KMS-11 (cell line): ENCODE data around the gene FASTKD2.

Source experiments
- H2AFZ ChIP-seq: fragments of 200-600 bp; sonication (generic); 2 replicates; pipeline ENCODE4 v1.6.1; 2016; ENCODE audit warnings: antibody characterized with exemption, mixed run types, low read depth
- H3K27ac ChIP-seq: fragments of 200-600 bp; sonication (generic); 2 replicates; pipeline ENCODE4 v1.6.1; 2016; ENCODE audit warnings: mild to moderate bottlenecking, mixed run types
- H3K27me3 ChIP-seq: fragments of 200-600 bp; sonication (generic); 2 replicates; pipeline ENCODE4 v1.6.1; 2017; ENCODE audit warnings: mild to moderate bottlenecking, low read depth, mixed run types, moderate library complexity; ENCODE audit not compliant: insufficient read depth
- H3K36me3 ChIP-seq: fragments of 200-600 bp; sonication (generic); 2 replicates; pipeline ENCODE4 v1.6.1; 2017; ENCODE audit warnings: mild to moderate bottlenecking, mixed run types; ENCODE audit not compliant: insufficient read depth
- H3K4me1 ChIP-seq: fragments of 200-600 bp; sonication (generic); 2 replicates; pipeline ENCODE4 v1.6.1; 2016; ENCODE audit warnings: mild to moderate bottlenecking, low read depth, mixed run types; ENCODE audit not compliant: poor library complexity, severe bottlenecking
- H3K4me2 ChIP-seq: fragments of 200-600 bp; sonication (generic); 2 replicates; pipeline ENCODE4 v1.7.0; 2016; ENCODE audit warnings: mild to moderate bottlenecking, mixed run types
- H3K4me3 ChIP-seq: fragments of 200-600 bp; sonication (generic); IDR thresholded peaks from 2 replicates; pipeline ENCODE4 v1.6.1; 2017; ENCODE audit warnings: low read depth, low read length, mixed read lengths; ENCODE audit not compliant: insufficient read depth
- H3K79me2 ChIP-seq: fragments of 200-600 bp; sonication (generic); 2 replicates; pipeline ENCODE4 v1.6.1; 2016; ENCODE audit warnings: low read depth, mixed run types; ENCODE audit not compliant: insufficient read depth
- H3K9ac ChIP-seq: fragments of 200-600 bp; sonication (generic); 2 replicates; pipeline ENCODE4 v1.6.1; 2016; ENCODE audit warnings: mild to moderate bottlenecking, mixed run types
- H4K20me1 ChIP-seq: fragments of 200-600 bp; sonication (generic); 2 replicates; pipeline ENCODE4 v1.6.1; 2016; ENCODE audit warnings: mild to moderate bottlenecking, mixed run types; ENCODE audit not compliant: insufficient read depth
- TF ChIP-seq, protein P1 (sequence below): fragments of 200-600 bp; sonication (generic); conservative IDR thresholded peaks from 2 replicates; pipeline ENCODE4 v1.6.1; 2017; ENCODE audit warnings: low read depth, mild to moderate bottlenecking, antibody characterized with exemption, low read length, moderate library complexity, mixed read lengths

The FASTKD2 gene

DNA sequence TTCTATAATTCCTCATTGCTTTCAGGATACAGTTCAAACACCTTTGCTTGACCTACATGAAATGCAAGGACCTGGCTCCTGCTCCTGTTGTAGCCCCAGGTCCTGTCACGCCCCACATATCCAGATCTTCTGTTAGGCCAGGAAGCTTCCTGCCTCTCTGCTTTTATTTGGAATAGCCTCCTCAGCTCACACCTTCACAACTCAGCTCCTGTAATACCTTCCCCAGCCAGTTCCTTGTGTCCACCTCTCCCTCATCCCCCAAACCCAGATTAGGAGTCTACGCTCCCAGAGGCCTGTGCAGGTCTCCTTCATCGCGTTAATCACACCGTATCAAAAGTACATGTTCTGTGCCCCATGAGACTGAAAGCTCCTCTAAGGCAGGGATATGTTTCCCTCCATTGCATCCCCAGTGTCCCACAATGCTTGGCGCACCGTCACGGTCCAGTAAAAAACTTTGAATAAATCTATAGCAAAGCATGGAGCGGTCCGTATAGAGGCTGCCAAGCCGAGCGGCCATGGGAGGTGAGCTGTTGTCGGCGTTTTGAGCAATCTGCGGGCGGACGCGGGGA lies 649 bp upstream of the FASTKD2 start:
- no peaks in the 10 kb centered on the region for H3K27me3 ChIP-seq
- peak overlapping the region; percentile 92; the same call in 1 of the 2 replicates for H3K9ac ChIP-seq
- peaks cover 15% of the 10 kb centered on the region for H3K4me1 ChIP-seq
- H3K4me2 ChIP-seq, result peak overlapping the region; percentile 66
- no peaks in the 10 kb centered on the region for H3K36me3 ChIP-seq
- TF ChIP-seq, protein P1, sequence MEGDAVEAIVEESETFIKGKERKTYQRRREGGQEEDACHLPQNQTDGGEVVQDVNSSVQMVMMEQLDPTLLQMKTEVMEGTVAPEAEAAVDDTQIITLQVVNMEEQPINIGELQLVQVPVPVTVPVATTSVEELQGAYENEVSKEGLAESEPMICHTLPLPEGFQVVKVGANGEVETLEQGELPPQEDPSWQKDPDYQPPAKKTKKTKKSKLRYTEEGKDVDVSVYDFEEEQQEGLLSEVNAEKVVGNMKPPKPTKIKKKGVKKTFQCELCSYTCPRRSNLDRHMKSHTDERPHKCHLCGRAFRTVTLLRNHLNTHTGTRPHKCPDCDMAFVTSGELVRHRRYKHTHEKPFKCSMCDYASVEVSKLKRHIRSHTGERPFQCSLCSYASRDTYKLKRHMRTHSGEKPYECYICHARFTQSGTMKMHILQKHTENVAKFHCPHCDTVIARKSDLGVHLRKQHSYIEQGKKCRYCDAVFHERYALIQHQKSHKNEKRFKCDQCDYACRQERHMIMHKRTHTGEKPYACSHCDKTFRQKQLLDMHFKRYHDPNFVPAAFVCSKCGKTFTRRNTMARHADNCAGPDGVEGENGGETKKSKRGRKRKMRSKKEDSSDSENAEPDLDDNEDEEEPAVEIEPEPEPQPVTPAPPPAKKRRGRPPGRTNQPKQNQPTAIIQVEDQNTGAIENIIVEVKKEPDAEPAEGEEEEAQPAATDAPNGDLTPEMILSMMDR, result no peak
- peak overlapping the region; percentile 91 for H2AFZ ChIP-seq
- no peaks in the 10 kb centered on the region for H4K20me1 ChIP-seq
- H3K4me3 ChIP-seq, result no peak overlapping the region
- peaks cover 13% of the 10 kb centered on the region for H3K79me2 ChIP-seq
- peak overlapping the region; percentile 79; the same call in 1 of the 2 replicates for H3K27ac ChIP-seq

DNA sequence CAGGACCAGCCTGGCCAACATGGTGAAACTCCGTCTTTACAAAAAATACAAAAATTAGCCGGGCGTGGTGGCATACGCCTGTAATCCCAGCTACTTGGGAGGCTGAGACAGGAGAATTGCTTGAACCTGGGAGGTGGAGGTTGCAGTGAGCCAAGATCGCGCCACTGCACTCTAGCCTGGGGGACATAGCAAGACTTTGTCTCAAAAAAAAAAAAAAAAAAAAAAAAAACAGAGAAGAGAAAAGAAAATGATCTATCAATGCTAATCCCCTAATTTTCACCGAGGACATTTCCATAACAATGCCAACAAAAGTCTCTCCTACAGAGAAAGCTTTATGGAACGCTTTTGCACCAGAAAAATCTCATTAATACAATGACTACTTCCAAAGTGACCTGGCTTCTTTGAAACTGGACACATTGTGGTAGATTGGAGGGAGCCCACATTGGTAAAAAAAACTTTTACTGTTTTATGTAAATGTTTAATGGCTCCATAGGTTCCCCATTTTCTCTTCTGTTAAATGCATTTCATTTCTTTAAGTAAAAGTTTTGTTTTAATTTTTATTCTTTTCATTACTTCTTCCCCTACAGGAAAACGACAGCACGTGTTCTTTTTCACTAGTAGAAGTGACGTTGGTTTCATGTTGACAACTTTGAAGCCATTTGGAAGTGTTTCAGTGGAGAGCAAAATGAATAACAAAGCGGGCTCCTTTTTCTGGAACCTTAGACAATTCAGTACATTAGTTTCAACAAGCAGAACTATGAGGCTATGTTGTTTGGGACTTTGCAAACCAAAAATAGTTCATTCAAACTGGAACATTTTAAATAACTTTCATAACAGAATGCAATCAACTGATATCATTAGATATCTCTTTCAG lies 888 bp downstream of the FASTKD2 start:
- Histone ChIP-seq H4K20me1 (no peaks in the 10 kb centered on the region), H3K4me3 (peak overlapping the region; percentile 14), H3K27ac (peak overlapping the region; percentile 79), H3K4me2 (peak overlapping the region; percentile 66), H2AFZ (peak overlapping the region; percentile 91), H3K27me3 (no peaks in the 10 kb centered on the region), H3K9ac (peak overlapping the region; percentile 92), H3K36me3 (0 out of 2 replicates have a peak, but pooled peaks cover 6% of the 10 kb centered on the region), H3K4me1 (peaks cover 15% of the 10 kb centered on the region), H3K79me2 (peaks cover 13% of the 10 kb centered on the region)
- TF ChIP-seq, protein P1, result no peak

DNA sequence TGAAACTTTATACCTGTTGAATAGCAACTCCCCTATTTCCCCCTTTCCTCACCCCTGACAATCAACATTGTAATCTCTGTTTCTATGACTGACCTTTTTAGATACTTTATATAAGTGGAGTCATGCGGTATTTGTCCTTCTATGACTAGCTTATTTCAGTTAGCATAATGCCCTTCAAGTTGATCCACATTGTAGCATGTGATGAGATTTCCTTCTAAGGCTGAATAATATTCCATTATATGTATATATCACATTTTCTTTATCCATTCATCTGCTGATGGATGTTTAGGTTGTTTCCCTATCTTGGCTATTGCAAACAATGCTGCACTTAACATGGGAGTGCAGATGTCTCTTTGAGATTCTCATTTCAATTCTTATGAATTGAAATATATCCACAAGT lies 9.5 kb downstream of the FASTKD2 start:
- no peak overlapping the region for H3K27ac ChIP-seq
- H3K27me3 ChIP-seq, result no peaks in the 10 kb centered on the region
- TF ChIP-seq, protein P1, result no peak
- H3K36me3 ChIP-seq, result peaks cover 22% of the 10 kb centered on the region; the same call in 1 of the 2 replicates
- no peak overlapping the region for H2AFZ ChIP-seq
- no peak overlapping the region for H3K9ac ChIP-seq
- no peaks in the 10 kb centered on the region for H4K20me1 ChIP-seq
- no peak overlapping the region for H3K4me2 ChIP-seq
- no peak overlapping the region for H3K4me3 ChIP-seq
- peaks cover 8% of the 10 kb centered on the region for H3K4me1 ChIP-seq
- peaks cover 19% of the 10 kb centered on the region for H3K79me2 ChIP-seq

DNA sequence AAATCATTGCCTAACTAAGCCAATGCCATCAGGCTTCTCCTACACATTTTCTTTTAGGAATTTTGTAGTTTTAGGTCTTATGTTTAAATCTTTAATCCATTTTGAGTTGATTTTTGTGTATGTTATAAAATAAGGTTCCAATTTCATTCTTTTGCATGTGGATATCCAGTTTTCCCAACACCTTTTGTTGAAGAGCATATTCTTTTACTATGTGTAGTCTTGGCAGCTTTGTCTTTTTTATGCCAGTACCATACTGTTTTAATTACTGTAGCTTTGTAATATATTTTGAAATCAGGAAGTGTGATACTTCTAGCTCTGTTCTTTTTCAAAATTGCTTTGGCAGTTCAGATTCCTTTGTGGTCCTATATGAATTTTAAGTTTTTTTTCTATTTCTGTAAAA lies 11.0 kb downstream of the FASTKD2 start:
- Histone ChIP-seq H3K9ac (no peak overlapping the region), H3K36me3 (peaks cover 17% of the 10 kb centered on the region; the same call in 1 of the 2 replicates), H3K4me3 (no peak overlapping the region), H2AFZ (no peak overlapping the region), H3K27me3 (no peaks in the 10 kb centered on the region), H3K4me2 (no peak overlapping the region), H3K4me1 (peaks cover 12% of the 10 kb centered on the region), H4K20me1 (no peaks in the 10 kb centered on the region), H3K27ac (no peak overlapping the region), H3K79me2 (peaks cover 19% of the 10 kb centered on the region)
- TF ChIP-seq, protein P1, result no peak
